A172 (cell line): ENCODE results near the gene LRRC55. TPM values are rescaled to one million over a fixed set of nuclear protein-coding genes. Genes with fewer than 3 reads are reported as not detected.

Experiments used
- DNase-seq: peaks from one replicate; pipeline ENCODE4 v3.0.0-alpha.2; 2015; ENCODE audit warnings: low spot score
- total RNA-seq: library from RNA; depleted of rRNA; stranded (reverse); fragments of >200 nt; shearing (Covaris generic); gene quantifications from 2 replicates; pipeline ENCODE4 v1.2.3, GENCODE V29; 2014; rRNA removed

The LRRC55 gene, protein sequence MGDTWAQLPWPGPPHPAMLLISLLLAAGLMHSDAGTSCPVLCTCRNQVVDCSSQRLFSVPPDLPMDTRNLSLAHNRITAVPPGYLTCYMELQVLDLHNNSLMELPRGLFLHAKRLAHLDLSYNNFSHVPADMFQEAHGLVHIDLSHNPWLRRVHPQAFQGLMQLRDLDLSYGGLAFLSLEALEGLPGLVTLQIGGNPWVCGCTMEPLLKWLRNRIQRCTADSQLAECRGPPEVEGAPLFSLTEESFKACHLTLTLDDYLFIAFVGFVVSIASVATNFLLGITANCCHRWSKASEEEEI
- total RNA-seq = not detected in 2 replicates

DNA sequence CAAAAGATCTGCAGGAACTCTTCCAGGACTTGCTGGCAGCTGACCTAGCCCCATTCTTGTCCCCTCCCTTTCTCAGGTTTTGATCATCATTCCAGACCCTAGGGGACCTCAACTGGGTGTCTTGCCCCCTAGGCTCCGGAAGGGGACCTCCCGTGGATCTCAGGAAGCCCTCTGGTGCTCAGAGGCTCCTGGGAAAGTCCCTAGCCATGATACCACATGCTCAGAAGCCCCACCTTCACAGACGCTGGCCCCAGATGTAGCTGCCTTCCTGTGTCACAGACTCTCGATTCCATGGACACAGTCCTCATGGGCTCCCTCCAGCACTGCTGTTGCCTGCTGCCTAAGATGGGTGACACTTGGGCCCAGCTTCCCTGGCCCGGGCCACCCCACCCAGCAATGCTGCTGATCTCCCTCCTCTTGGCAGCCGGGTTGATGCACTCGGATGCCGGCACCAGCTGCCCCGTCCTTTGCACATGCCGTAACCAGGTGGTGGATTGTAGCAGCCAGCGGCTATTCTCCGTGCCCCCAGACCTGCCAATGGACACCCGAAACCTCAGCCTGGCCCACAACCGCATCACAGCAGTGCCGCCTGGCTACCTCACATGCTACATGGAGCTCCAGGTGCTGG lies at the start of gene LRRC55:
Gene LRRC55, plus strand, starts transcription at position 276 of the 628 bp plus-strand sequence. Its CDS starts 70 bp downstream, at position 346.
- no peak for DNase-seq

DNA sequence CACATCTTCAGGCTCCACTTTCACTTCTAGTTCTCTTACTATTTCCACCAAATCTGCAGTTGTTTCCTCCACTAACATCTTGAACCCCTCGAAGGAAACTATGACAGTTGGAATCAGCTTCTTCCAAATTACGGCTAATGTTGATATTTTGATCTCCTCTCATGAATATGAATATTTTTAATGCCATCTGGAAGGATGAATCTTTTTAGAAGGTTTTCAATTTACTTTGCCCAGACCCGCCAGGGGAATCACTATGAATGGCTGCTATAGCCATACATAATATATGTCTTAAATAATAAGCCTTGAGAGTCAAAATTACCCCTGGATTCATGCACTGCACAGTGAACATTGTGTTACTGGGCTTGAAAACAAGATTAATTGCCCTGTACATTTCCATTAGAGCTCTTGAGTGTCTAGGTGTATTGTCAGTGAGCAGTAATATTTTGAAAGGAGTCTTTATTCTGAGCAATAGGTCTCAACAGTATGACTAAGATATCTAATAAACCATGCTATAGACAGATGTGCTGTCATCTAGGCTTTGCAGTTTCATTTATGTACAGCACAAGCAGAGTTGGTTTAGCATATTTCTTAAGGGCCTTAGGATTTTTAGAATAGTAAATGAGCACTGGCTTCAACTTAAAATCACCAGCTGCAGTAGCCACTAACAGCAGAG lies 48.3 kb upstream of the LRRC55 start:
- DNase-seq = no peak

DNA sequence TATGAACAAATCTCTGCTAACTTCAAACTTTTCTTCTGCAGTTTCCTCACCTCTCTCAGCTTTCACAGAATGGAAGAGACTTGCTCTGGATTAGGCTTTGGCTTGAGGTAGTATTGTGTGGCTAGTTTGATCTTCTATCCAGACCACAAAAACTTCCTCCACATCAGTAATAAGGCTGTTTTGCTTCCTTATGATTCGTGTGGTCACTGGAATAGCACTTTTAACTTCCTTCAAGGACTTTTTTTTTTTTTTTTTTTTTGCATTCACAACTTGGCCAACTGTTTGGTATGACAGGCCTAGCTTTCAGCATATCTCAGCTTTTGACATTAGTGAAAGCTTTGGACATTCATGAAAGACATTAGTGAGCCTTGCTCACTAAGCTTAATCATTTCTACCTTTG lies 47.5 kb upstream of the LRRC55 start:
- no peak for DNase-seq

DNA sequence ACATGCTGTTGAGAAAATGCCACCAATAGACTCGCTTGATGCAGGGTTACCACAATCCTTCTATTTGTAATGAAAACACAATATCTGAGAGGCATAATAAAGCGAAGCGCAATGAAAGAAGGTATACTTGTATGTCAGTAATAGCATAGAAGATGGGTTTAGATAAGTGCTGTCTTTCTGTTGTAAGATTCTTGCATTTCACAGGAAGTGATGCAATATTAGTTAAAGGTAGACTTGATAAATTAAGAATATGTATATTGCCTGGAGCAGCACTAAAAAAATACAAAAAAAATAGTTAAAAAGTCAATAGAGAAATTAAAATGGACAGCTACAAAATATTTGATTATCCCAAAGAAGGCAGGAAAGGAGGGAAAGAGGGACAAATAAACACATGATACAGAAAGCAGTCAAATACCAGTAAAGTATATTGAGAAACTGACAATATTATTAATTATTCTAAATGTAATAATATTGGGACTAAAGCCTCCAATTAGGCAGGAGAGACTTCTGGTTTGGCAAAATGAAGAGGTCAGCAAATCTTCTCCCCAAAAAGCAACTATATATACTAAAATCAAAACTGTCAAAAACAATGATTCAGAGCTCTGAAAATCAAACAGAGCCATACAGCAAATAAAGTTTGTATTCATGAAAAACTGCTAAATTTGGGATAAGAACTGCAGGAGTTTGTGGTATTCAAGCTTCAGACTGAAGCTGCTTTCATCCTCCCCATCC lies 46.6 kb upstream of the LRRC55 start:
- no peak for DNase-seq

DNA sequence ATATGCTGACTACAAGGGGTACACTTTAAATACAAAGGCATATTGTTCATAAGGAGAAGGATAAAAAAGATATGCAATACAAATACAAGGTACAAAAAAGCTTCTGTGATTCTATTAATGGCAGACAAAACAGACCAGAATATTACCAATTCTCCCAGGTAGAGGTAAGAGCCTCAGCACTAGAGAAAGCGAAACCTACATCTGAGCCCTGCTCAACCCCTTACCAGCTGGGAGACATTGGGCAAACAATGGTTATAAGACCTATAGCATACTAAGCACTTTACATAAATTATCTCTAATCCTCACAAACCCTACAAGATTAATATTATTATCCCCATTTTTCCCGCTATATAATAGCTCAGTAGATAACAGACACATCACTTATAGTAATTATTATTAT lies 41.2 kb upstream of the LRRC55 start:
- DNase-seq = no peak

DNA sequence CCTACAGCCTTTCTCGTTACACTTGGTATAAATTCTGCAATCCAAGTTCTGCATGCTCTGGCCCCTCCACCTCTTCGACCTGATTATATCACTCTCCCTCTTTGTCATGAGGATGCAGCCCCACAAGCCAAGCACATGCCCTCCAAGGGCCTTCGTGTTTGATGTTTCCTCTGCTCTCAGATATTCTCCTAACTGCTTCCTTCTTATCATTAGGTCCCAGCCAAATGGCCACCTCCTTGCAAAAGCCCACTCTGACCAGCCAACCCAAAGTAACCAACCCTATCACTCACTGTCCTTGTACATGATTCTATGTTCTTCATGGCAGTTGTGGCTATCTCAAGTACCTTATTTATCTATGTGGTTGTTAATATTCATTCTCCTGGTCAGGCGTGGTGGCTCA lies 38.3 kb upstream of the LRRC55 start:
- no peak for DNase-seq

DNA sequence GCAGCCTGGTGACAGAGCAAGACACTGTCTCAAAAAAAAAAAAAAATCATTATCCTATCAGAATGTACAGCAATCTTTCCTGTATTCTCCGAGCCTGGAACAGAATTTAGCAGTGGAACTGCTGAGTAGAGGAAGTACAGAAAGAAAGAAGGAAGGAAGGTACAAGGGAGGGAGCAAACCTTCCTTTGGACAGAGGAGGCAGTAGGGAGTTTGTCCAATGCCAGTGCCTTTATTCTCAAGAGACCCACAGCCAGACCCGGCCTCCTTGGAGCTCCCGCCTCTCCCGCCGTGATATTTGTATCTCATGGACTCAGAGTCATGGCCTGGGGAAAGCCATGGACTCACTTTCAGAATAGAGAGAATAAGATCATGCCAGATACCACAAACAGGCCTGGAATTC lies 37.7 kb upstream of the LRRC55 start:
- DNase-seq = no peak

DNA sequence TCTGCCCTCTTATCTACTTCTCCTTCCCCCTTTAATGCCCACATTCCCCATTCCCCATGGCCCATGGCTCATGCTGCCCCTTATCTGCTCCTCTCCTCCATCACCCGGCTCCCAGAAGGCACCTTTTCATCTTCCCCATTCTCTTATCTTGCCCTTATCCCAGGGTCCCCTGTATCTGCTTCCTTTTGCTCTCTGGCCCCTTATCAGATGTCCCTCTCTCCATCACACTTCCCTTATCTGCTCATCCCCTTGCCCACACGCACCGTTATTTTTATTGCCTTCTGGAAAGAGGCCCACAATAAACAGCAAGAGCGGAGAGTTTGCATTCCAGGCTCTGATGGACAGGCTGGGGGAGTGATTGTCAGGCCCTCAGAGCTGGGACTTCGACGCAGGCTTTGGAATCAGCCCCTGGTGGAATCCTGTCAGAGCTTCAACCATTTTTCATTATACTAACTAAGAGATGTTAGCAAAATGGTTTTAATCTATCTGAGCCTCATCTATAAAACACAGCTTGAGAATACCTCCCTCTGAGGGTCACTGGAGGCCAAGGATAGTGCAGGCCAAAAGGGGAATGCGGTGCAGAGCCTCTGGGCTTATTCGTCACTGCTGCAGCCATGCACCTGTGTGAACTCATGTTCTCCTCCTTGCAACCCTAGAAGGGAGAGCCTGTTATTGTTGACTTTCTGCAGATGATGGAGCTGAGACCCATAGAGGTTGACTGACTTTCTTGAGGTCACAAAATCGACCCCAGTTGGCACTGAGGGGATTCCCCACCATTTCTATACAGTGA lies 37.0 kb upstream of the LRRC55 start:
- DNase-seq = no peak

DNA sequence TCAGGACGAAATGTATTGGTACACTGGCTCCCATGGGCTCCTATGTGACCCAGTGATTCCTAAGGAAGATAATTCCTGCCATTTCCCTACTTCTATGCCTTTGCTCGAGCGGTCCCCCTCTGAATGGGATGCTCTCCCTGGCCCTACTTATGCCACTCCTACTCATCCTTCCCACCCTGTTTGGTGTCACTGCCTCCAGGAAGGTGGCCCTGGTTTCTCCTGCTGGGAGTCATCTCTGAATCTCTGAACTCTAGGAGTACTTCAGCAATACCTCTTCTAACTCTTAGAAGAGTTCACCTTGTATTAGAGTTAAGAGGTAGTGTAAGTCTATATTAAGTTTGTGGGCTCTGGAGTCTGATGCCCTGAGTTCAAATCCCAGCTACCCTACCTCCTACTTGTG lies 35.5 kb upstream of the LRRC55 start:
- DNase-seq = no peak

DNA sequence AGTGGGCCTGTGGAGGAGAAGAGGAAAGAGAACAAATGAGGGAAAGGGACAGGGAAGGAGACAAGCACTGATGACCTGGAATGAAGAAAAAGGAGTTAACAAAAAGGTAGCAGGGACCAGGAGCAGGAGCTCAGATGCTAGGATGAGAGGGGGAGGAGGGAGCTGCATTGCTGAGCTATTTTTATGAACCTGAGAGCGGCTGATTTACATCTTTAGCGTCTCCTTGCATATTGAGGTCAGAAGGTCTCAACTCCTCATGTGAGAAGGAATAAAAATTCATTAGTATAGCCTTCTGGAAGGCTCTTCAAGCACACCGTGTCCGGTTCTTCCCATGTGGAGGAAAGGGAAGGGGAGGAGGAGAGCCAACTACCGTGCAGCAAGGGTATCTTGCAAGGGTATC lies 33.1 kb upstream of the LRRC55 start:
- no peak for DNase-seq

DNA sequence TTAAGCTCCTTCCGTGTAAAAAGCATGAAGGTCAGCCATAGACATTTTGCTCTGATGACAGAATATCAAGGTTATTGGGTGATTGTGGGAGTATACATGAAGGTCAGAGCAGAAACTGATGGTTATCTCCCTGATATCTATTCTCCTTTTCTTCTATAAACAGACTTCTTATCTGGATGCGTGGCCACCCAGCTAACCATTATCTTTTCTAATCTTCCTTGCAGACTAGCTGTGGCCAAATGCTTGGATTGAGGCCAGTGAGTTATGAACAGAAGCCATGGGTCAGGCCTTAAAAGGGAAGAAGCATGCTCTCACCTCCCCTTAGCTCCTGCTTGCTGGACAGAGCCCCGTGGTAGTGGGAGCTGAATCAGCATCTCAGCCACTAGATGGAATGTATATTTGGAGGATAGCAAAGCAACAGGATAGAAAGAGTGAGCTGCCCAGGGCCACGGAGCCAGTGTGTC lies 31.3 kb upstream of the LRRC55 start:
- DNase-seq = no peak

DNA sequence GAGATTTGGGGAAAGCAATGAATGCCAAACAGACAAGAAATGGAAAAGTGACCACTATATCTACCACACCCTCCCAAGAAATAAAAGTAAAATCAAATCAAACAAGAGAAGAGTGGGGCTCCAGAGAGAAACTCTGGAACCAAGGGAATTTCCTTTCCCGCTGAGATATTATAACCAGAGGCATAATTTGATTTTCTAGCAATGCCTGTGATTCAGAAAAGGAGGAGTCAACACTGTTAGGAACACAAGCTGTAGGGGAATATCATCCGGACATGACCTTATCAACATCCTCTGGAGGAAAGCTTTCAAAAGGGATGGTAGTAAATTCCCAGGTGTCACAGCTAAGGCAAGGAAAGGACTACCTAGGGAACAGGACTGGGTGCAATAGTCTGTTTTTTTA lies 29.6 kb upstream of the LRRC55 start:
- DNase-seq = no peak

DNA sequence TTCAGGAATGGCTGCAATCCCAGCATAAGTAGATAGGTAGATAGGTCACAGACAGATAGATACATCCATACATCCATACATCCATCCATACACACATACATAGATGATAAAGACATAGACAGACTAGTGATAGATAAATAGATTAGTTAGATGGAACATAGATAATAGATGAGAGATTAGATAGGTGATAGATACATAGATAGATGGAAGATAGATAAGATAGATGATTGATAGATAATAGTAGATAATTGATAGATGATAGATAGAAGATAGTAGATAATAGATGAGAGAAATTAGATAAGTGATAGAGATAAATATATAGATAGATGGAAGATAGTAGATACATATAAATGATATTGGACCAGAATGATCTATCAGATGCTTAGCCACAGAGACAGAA lies 28.3 kb upstream of the LRRC55 start:
- no peak for DNase-seq

DNA sequence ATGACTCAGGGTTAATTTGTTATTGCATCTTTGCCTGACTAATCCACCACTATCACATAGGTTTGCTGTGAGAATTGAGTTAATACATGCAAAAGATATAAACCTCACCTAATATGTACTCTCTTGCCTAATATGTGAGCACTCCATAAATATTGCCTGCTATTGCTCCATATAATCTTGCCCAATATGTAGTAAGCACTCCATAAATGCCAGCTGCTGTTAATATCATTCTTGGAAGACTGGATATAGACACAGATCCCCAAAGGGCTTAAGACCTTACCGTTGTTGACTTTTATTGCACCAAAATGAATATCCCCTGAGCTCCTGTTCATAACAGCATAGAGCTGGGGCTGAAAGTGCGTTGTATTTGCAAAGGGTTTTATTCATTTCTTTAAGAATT lies 27.0 kb upstream of the LRRC55 start:
- DNase-seq = no peak

DNA sequence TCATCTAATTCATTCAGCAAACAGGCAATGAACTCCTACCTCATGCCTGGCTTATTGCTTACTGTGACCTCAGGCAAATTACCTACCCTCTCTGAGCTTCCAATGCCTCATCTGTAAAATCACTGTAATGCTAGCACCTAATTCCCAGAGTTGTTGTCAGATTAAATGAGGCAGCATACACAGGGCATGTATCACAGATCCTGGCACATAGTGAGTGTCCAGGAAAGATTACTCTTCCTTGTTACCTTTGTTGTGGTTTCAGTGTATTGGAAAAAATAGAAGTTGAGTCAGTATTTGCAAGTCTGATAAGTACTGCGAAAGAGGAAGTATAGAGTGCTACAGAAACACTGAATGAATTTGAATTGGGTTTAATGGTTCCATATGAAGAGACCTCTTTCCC lies 26.4 kb upstream of the LRRC55 start:
- DNase-seq = no peak

DNA sequence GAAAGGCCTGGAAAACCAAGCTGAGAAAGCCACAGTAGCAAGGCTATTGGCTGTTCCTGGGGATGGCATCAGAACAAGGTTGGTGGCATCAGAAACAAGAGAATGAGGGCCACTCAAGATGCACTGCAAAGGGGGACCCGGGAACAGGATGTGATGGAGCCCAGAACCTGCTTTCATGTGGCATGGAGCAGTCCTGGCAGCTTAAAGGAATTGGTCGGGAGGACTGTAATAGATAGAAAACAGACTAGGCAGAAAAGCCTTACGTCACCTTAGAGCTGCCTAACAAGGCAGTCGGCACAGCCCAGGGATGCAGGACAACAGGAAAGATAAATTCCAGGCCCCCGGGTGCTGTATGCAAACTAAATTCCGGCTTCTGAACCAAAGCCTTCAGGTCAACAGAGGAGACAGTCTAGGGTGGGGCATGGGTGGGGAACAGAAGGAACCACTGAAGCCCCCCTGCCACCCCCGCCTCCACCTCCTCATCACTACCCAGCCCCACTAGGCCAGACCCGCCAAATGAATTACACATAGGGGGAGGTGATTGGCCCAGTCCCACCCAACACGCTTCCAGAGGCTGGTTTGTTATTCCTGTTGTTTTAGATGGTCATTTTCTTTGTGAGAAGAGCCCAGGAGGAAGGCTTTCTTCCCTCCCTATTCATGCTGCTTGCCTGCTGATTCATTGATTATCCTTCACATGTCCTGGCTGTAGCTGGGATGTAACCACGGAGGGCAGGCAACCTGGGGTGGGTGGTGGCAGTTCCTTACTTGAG lies 25.7 kb upstream of the LRRC55 start:
- DNase-seq = no peak

DNA sequence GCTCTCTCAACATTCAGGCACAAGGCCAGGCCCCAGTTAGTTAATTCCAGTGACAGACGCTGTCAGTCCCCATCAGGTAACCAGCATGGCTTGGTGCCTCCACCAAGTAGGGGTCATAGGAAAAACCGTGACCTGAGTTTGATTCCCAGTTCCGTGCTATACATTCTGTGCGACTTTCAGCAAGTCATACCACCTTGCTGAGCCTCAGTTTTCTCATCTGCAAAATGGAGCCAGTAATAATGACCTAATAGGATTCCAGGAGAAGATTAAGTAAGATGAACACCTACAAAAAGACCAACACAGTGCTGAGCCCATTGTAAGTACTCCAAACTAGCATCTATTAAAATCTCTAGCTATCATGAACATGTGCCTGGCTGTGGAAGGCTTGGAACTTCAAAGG lies 24.8 kb upstream of the LRRC55 start:
- DNase-seq = no peak

DNA sequence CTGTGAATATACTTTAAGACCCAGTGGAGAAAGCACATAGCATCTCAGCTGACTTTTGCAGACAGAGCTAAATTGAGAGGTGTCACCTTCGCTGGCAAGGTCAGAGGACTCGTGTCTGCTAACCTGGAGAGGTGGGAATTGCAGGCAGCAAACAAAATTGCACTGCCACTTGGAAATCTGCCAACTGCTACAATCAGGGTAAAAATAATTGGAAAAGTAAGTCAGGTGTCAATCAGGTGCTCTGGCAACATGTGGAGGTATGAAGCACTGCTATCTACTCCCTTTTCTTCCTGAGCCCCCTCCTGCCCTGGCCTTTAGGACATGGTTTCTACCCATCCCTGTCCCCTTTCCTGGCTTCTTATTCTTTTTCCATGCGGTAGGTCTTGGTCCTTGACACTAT lies 24.1 kb upstream of the LRRC55 start:
- no peak for DNase-seq

DNA sequence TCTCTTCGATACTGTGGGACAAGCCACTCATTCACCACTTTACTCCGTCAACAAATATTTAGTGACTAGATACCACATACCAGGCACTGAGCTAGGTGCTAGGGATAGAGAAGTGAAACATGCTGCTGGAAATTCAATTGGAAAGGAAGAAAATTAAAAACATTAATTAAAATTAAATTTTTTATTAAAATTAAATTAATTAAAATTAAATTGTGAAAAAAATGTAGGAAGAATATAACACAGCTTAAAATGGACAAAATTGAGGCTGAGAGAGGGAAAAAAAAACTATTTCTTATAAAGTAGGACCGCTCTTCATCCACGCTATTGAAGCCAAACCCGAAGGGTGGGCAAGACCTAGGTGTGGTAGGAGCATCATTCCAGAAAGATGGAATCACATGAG lies 23.6 kb upstream of the LRRC55 start:
- no peak for DNase-seq

DNA sequence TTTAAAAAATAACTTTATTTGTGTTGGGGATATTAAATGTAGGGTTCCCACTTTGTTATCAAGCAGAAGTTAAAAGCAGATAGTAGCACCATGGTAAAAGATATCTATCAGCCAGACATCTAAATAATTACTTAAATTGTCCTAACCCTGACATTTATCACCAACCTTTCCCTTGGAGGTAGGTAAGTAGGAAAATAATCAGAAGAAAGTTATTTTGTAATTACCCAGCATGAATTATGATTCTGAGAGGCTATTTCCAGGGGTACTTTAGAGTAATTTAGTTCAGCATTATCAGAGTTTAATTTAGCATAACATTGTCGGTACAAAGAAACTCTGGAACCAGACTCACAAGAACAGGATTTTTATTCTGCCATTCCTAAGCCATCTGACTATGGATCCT lies 23.2 kb upstream of the LRRC55 start:
- DNase-seq = no peak

DNA sequence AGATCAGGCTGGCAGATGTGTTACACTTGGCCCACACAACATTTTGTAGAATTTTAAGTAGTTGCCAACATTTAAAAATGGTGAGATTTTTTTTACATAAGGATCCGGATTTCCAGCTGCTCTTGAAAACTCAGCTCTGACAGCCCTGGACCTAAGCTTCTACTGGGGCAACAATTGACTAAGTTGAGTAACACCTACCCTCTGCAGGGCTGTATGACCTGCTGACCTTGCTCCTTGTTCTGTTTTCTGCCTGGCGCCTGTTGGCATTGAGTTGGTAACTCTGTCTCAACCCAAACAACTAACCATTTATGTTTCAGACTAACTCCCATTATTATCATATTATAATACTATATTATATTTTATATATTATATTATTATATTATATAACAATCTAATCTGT lies 21.1 kb upstream of the LRRC55 start:
- DNase-seq = no peak
